Hematopoietic multipotent progenitor cell treated with erythropoietin and hydrocortisone succinate and interleukin-3 and kit ligand, for 8 days (in vitro differentiated cells): Measurements from ENCODE around the gene SPPL3.
"Not testable (repeated sequence)": the region's sequence is repeated elsewhere in the genome, so short reads cannot be mapped to it uniquely, and the experiment has no call there.

Experiments
- DNase-seq: peaks from one replicate; pipeline ENCODE4 v3.0.0-alpha.2; 2015

The SPPL3 gene

DNA sequence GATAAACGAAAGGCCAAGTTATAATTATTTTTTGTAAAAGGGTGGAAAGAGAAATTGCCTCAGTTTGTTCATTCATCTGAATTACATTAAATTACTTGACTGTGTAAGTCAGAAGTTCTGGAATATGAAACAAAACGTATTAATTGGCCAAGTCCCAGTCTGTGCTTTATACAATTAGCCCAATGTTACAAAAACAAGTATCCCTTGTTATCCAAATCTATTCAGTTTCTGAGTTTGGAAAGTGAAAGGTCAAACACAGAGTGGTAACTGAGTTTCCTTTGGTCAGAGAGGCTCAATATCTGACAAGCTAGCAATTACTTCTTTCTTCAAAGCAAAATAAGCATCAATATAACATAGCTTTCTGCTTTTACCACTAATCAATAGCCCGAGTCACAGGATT lies 62.6 kb downstream of the SPPL3 start:
- no peak for DNase-seq

DNA sequence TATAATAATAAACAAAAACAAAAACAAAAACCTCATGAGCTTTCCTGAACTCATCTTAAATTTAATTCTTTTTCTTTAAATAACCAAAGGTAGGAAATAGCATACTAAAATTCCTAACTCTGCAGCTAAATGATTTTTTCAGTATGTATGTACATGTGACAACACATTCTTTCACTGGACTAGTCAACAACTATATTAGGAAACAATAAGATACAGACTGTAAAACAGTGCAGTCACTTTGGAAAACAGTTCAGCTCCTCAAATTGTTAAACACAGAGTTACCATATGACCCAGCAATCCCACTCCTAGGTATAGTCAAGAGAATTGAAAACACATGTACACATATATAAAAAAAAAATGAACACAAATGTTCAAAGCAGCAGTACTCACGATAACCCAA lies 64.7 kb downstream of the SPPL3 start:
- DNase-seq, result no peak

DNA sequence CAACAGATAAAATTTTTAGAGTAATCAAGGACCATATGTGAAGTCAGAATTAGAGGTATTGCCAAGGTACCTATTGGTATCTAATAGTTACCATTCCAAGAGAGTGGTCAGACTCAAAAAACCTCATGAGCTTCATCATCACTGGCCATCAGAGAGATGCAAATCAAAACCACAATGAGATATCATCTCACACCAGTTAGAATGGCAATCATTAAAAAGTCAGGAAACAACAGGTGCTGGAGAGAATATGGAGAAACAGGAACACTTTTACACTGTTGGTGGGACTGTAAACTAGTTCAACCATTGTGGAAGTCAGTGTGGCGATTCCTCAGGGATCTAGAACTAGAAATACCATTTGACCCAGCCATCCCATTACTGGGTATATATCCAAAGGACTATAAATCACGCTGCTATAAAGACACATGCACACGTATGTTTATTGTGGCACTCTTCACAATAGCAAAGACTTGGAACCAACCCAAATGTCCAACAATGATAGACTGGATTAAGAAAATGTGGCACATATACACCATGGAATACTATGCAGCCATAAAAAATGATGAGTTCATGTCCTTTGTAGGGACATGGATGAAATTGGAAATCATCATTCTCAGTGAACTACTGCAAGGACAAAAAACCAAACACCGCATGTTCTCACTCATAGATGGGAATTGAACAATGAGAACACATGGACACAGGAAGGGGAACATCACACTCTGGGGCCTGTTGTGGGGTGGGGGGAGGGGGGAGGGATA lies 65.4 kb downstream of the SPPL3 start:
- not testable (repeated sequence) for DNase-seq

DNA sequence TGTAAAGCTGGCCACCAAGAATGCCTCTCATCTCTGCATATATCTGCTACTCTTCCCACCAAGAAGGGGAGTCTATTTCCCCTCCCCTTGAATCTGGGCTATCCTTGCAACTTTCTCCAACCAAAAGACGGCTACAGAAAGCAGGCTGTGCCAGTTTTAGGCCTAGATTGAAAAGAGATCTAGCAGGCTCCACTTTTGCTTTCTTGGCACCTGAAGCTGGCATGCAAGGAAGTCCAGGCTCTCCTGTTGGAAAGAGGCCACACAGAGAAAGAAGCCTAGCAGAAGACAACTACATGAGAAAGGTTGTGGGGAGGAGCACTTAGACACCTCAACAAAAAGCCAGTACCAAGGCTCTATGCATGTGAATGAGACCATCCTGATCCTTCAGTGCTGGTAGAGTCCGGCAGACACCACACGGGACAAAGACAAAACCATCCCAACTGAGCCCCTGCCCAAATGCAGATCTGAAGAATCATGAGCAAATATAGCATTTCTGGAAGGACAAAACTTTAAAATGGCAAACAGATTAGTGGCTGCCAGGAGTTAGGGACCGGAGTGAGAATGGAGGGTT lies 68.0 kb downstream of the SPPL3 start:
- no peak for DNase-seq

DNA sequence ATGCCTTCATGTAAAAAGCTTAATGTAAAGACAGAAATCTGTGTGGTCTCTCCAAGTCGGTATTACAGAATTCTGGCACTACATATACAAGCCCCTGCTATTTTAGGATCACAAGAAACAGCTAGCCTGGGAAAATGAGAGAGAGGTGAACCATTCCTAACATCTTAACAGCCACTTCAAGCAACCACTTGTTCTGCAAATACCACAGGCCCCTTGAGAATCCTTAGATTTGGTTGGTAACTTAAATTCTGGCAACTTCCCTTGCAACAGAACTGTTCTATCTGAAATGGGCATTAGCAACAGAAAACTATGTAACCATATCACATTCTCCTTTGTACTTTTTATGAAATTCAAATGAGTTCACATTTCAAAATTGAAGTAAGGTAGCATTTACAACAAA lies 68.5 kb downstream of the SPPL3 start:
- DNase-seq, result no peak

DNA sequence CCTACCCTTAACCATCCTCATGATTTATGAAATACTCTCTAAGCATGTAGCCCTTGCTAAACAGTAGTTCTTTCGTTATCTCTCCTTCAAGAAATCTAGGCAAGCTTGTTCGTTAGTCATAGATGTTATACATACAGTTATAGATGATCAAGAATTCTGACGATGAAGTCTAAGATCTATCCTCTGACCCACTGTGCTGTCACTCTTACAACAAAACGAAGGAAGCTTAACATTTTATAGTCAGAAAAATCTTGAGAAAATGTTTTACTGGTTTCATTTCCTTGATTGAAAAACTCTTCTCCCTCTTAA lies 68.9 kb downstream of the SPPL3 start:
- DNase-seq, result no peak

DNA sequence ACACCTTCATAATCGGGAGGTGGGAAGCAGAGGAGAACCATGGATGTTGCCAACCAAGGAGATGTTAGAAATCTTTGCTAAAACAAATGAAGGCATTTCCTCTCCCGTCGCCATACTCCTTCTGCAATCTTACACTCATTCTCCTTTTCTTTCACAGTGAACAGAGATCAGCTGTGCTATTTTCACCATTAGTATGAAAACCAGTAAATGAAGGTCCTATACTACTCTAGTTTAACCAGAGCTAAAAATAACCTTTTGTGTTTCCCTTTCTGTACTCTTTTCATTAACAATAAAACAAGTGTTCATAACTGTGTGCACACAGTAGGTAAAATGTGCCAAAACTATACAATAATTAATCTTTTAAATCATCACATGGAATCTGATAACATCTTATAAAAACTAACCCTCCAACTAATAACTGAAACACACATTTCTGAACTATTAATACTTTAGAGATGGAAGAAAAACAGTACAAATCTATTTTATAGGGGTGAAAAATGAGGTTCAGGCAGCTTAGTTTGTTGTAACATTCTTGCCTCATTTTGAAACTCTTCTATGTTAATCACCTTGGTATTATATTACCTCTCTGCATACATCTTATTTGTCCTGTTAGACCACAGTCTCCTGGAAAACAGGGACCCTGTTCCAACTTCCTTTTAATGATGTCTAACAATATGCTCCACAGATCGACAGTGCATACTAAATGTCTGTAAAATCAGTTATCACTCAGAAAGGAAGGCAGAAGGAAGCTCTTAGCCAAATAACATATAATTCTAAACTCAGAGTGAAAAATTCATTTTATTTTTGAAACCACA lies 69.5 kb downstream of the SPPL3 start:
- no peak for DNase-seq

DNA sequence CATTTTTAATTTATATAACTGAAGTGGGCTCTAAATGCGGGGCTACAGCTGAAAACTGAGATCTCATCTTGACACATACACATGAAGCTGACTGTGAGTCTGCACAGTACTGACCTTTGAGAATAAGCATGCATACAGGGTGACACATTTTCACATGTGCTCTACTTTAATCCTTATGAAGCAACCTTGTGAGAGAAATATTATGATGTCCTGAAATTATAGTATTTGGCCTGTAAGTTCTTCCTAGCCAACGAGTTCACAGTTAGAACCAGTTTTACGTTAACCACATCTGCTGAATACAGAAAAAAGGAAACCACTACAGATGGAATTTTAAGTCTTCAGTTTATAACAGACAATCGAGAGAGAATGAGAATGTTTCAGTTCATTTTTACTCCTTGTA lies 70.3 kb downstream of the SPPL3 start:
- DNase-seq, result no peak

DNA sequence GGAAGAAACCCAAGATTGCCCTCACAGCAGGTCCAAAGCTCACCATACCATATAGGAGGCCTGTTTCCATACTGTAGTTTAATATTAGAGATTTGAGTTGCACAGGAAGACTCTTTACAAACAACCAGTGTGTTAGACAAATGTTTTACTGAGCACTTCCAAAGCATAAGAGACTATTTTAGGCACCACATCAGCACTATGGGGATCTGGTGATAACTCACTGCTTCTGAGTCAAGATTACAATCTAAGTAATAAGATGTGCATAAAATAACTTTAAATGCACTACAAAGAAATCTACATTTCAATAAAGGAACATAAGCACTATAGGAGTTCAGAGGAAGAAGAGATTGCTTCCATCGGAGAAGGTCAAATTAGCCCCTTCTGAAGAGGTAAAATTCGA lies 71.4 kb downstream of the SPPL3 start:
- DNase-seq, result no peak

DNA sequence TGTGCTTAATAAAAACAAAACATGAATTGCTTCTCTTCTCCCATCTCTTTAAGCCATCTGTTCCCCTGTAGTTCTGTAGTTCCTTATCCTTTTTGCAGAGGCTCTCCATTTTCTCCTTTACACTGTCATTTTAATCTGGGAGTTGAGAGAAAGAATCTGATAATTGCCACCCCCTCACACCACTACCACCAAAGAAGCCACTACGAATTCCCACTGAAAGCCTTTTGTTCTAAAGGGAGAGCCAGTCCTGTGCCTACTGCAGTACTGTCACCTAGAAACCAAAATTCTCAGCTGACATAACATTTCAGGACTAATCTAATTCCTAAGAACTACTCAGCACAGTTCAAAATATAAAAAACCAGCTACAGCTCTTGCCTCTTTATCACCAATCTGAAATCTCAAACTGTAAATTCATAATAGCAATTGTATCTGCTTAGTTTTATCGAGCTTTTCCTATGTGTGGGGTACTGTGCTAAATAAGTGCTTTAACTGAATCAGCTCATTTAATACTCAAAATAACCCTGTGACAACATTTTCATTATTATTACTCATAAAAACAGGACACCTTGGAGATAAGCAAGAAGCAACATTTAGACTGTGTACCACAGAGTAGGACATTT lies 72.4 kb downstream of the SPPL3 start:
- peak; percentile 16 for DNase-seq

DNA sequence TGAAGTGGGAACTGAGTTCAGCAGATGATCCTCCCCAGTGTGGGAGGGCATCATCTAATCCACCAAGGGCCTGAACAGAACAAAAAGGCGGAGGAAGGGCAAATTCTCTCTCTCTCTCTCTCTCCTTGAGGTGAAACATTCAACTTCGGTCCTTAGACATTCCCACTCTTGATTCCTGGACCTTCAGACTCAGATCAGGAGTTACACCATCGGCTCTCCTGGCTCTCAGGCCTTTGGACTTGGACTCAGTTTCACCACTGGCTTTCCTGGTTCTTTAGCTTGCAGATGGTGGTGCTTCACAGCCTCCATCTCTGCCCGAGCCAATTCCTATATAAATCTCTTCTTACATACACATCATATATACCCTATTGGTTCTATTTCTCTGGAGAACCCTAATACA lies 73.2 kb downstream of the SPPL3 start:
- DNase-seq, result no peak

DNA sequence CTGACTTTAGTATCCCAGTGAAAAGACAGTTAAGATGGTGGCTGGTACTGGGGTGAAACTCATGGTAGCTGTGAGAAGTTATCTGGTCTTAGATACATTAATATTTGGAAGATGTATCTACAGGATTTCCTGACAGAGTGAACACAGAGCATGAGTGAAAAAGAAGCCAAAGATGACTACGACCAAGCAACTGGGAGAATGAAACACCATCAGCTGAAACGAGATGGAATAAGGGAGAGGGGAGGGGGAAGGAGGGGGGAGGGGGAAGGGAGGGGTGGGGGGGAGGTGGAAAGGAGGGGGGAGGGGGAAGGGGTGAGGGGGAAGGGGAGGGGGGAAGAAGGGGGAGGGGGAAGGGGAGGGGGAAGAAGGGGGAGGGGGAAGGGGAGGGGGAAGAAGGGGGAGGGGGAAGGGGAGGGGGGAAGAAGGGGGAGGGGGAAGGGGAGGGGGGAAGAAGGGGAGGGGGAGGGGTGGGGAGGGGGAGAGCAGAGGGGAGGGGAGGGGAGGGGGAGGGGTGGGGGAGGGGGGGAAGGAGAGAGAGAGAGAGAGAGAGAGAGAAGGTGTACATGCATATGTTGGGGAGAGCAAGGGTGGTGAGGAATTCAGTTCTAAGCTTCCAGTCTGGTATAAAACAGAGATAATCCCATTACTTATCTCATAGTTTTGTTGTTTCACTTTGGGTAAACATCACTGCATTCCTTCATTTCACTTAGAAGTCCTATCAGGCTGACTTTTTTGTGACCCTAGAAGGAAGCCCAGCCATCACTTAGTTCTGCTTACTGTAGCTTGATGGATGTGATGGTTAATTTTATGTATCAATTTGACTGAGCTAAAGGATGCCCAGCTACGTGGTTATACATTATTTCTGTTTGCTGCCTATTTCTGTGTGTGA lies 73.9 kb downstream of the SPPL3 start:
- no peak for DNase-seq

DNA sequence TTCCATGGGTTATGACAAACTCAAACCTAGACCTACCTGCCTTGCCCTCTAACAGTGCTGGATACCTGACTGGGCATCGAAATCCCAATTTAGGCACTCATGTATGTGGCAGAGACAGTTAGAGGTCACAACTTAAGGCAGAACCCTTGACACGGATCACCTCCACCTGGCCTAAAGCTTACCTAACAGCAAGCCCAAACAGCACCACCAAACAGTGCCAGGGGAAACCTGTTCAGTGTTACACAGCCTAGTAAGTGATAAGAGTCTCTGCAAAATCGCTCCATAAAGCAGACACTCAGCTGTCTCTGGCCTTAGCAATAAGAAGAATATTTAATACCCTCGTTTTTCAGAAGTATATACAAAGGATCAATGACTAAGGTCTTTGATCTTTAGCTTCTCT lies 77.8 kb downstream of the SPPL3 start:
- no peak for DNase-seq

DNA sequence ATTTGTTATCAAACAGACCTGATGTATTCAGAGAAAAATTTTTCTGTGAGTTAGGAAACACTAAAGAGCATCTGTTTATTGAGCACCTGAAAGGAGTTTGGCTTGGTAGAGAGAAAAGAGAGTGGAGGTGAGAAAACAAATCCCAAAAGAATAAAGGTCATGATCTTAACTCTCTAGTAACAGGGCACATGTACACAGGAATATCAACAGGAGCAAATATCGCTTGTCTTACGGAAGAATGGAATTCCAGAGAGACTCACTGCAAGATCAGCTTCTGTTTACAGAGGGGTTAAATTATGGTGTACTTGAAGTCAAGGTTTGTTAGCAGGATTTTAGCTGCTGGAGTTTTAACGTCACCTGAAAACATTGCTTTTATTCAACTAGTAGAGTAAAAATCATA lies 78.8 kb downstream of the SPPL3 start:
- no peak for DNase-seq

DNA sequence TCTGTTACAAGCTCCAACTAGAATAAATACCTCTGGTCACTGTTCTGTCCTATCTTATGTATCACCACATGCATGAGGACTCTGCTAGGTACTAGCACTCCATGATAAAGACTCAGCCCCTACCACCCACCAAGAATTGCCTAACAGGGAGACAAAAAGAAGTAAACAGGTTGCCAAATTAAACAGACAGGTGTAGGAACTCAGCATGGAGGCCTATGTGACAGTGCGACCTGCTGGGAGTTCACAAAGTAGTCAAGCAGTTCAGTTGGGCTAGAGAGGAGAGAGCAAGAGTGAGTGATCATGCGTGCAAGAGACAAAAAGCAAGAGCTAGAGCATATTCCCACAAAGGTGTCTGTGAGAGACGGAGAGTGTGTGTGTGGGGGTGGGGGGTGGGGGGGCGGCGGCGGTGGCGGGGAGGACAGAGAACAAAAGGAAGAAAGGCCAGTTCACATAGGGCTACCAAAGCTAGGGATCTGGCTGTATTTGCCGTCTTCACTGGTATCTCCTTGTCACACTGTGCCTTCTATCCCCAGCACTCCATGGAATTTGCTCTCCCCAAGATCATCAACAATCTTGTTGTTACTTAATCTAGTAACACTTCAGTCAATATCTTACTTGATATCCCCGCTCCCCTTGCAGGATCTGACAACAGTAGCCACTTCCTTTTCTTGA lies 81.2 kb downstream of the SPPL3 start:
- no peak for DNase-seq

DNA sequence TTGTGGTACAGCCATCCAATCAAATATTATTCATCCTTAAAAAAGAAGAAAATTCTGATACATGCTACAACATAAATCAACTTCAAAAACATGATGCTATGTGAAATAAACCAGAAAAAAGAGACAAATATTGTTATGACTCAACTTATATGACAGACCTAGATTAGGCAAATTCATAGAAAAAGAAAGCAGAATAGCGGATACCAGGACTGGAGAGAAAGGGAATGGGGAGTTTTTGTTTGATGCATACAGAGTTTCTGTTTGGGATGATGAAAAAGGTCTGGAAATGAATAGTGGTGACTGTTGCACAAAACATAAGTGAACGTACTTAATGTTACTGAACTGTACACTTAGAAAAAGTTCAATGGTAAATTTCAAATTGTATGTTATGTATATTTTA lies 82.3 kb downstream of the SPPL3 start:
- no peak for DNase-seq

DNA sequence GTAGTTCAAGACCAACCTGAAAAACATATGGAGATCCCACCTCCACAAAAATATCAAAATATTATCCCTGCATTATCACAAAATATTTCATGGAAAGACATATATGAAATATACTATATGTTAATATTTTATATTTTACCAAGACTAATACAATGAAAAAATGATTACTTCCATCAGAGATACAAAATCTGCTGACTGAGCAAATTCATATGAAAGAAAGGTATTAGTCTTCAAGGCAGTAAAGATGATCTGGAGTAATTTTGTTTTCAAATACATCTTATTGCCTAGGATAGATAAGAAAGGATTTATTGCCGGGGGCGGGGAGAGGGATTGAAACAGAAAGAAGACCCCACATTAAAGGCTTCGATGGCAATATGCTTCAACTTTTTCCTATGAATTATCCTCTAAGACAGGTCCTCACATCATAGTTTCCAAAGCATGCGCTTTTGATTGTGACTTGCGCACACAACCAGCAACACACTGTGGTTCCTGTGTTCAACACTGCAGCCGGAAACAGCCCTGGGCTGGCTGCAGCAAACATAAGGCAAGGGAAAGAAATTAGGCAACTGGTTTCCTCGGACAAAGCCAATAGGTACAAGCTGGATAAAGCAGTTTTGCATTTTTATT lies 83.2 kb downstream of the SPPL3 start:
- no peak for DNase-seq

DNA sequence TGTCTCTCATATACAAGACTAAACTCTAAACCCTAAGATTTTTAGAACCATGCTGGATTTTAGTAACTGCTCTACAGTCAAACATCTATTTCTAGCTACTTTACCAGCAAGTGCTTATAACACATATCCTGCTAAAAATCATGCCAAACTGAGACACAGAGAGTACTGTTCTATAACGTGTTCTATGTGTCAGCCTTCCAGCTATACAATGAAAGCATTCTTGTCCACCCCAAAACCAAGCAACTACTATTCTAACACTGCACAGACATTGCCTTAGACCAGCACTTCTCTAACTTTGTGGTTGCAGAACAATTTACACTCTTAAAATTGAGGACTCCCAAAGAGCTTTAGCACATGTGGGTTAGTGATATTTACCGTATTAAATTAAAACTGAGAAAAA lies 85.7 kb downstream of the SPPL3 start:
- DNase-seq, result no peak

DNA sequence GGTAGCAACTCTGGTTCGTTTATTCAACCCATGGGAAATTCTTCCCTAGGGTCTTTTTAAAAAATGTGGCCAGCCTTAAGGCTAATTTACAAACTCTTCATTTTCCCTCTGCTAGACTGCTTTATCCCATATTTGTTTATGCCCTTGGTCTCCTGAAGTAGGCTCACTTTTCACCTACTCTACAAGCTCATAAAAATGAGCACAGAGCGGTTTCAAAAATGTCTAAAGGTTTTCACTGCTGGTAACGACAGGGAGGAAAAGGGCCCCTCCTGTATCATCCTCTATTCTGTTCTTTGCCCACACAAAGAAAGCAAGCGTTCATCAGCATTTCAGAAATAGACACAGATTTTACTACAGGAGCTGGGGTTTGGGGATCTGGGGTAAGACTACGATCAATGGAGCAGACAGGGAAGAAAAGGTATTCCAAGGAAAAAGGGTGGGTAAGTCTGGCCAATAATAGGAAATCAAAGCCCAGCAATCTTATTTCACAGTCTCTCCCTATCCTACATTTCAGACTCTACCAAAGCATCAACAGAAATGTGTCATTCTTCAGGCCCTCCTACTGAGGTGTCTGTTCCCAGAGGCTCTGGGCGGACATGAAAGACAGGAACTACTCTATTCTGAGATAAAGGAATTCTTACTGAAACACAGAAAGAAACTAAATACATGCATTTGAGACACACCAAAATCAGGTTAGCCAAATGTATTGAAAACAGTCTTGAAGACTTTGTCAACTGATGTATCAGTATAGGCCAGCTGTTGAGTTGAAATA lies 86.4 kb downstream of the SPPL3 start:
- DNase-seq, result no peak

DNA sequence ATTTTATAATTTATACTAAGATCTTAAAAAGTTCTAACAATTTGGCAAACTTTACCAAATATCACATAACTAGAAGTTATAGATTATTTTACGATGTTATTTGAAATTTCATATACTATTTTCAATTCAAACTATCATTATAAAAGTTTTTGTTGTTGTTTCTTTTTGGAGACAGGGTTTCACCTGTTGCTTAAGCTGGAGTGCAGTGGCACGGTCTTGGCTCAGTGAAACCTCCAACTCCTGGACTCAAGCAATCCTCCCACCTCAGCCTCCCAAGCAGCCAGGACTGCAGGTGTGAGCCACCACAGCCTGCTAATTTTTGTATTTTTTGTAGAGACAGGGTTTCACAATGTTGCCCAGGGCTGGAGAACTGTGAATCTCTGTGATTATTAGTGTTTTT lies 87.8 kb downstream of the SPPL3 start:
- DNase-seq, result no peak

DNA sequence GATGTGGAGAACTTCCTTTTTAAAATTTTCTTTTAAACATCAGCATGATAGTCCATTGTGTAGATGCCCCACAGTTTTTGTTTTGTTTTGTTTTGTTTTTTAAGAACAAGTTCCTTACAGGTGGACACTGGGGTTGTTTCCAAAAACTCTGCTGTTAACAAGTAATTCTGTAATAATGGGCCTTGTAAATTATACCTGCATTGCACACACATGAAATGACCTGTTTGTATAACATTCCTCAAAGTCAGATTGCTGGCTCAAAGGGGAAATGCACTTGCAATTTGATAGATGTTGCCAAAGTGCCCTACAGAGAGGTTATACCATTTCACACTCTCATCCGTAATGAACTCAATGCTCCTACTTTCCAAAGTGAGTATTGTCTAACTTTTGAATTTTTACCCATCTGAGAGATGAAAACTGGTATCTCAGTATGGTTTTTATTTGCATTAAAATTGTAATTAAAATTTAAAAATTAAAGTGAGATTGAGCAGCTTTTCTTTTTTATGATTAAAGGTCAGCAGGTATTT lies 89.2 kb downstream of the SPPL3 start:
- no peak for DNase-seq
